Measurements from ENCODE around the gene NKAP. TPM values are rescaled to one million over a fixed set of nuclear protein-coding genes. Genes with fewer than 3 reads are reported as not detected.

The NKAP gene
- total and polyA plus RNA-seq, 2 of the 8 experiments (the other 6 are each of a cell fraction or from before 2014, with no cell fraction given) = 2.8 to 7.1 TPM

- TF ChIP-seq CHD7 (IDR thresholded peaks at IDR 0.05; ENCODE audit: insufficient replicate concordance, low read length) = no peak
- TF ChIP-seq BRCA1 (IDR thresholded peaks at IDR 0.05; ENCODE audit: low read depth, low read length) = peak; percentile 66
- peak; percentile 47; the same call in 1 of the 2 replicates for TF ChIP-seq YY1 (IDR thresholded peaks at IDR 0.05; ENCODE audit: low read depth, low read length)
- TF ChIP-seq EP300 (IDR thresholded peaks at IDR 0.05; ENCODE audit: borderline replicate concordance in 1 of 2, low read depth in 2 of 2, low read length in 2 of 2) = peak in 1 of 2 experiments; percentile 72; a peak in 2 of 3 replicates
- TF ChIP-seq POLR2AphosphoS5 (IDR thresholded peaks at IDR 0.05; ENCODE audit: low read depth, low read length) = peak; percentile 9; the same call in 1 of the 2 replicates
- TF ChIP-seq NANOG (IDR thresholded peaks at IDR 0.05; ENCODE audit: insufficient read depth, low read depth, low read length, poor library complexity, severe bottlenecking) = no peak
Measured at GRCh38 chrX:119943185-119943988, at the start of gene NKAP (continued).

Data from H1 (cell line).